ENCODE results near the gene MAP2K4. TPM values are rescaled to one million over a fixed set of nuclear protein-coding genes. Genes with fewer than 3 reads are reported as not detected.

Gene MAP2K4
- total and polyA plus RNA-seq, 2 experiments from 2014 or later: 38.5 to 53.6 TPM

DNA sequence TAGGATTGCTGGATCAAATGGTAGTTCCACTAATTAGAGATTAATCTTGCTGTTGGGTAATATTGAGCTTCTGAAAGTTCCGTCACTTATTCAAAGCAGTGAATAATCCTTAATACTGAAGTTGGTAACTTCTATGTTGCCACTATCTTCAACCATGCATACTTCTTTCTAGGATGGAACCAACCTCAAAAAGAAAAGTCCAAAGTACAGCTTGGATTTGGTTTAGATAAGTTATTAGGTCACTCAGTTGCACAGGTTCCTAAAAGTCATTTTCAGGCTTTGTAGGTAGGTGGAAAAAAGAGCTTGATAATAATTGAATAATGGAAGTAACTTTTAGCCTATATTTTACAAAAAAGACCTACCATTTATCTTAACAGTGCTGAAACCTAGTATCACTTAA lies 78.7 kb downstream of the MAP2K4 start:
- no peaks in the 10 kb centered on the region for H3K27me3 ChIP-seq
- no peak overlapping the region for H3K4me3 ChIP-seq
- WGBS (ENCODE audit: low lambda C conversion rate, missing lambda C conversion rate): 95% methylated on average over 1 of the region's 1 CpG
- no peak overlapping the region for H2AFZ ChIP-seq
- no peaks in the 10 kb centered on the region for H4K20me1 ChIP-seq (ENCODE audit: insufficient read depth, poor library complexity, severe bottlenecking)
- no peak overlapping the region for H3K4me2 ChIP-seq
- no peaks in the 10 kb centered on the region for H3K9me2 ChIP-seq (replicated peaks; ENCODE audit: insufficient read depth)
- TF ChIP-seq EZH2phosphoT487 (IDR thresholded peaks at IDR 0.05; ENCODE audit: low read depth, severe bottlenecking, unreplicated experiment) (no peak), EZH2 (IDR thresholded peaks at IDR 0.05; ENCODE audit: borderline replicate concordance) (no peak)
- TF ChIP-seq, protein P1, sequence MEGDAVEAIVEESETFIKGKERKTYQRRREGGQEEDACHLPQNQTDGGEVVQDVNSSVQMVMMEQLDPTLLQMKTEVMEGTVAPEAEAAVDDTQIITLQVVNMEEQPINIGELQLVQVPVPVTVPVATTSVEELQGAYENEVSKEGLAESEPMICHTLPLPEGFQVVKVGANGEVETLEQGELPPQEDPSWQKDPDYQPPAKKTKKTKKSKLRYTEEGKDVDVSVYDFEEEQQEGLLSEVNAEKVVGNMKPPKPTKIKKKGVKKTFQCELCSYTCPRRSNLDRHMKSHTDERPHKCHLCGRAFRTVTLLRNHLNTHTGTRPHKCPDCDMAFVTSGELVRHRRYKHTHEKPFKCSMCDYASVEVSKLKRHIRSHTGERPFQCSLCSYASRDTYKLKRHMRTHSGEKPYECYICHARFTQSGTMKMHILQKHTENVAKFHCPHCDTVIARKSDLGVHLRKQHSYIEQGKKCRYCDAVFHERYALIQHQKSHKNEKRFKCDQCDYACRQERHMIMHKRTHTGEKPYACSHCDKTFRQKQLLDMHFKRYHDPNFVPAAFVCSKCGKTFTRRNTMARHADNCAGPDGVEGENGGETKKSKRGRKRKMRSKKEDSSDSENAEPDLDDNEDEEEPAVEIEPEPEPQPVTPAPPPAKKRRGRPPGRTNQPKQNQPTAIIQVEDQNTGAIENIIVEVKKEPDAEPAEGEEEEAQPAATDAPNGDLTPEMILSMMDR (IDR thresholded peaks at IDR 0.05; ENCODE audit: poor library complexity): no peak
- peaks cover 6% of the 10 kb centered on the region for H3K36me3 ChIP-seq (replicated peaks; ENCODE audit: insufficient read depth, low read depth)
- no peaks in the 10 kb centered on the region for H3K9me3 ChIP-seq (ENCODE audit: low read depth)
- no peak for DNase-seq (ENCODE audit: low spot score)
- no peaks in the 10 kb centered on the region for H3K4me1 ChIP-seq (ENCODE audit: insufficient read depth)
- H3K27ac ChIP-seq: no peak overlapping the region
- H3K79me2 ChIP-seq: peaks cover 20% of the 10 kb centered on the region

DNA sequence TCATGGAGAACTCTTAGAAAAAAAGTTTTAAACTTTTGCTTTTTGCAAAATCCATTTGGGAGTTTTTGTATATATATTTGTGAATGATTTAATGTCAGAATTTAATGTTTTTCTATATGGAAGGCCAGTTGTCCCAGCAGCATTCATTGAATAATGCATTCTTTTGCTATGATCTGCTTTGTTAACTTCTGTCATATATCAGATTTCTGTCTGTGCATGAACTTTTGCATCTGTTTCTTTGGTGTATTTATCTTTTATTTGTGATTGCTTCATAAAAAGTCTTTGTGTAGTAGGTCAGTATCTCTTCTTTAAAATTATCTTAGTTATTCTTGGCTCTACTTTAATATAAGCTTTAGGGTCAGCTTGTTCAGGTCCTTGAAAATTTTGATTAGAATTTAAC lies 84.2 kb downstream of the MAP2K4 start:
- no peaks in the 10 kb centered on the region for H3K4me1 ChIP-seq (ENCODE audit: insufficient read depth)
- H3K9me3 ChIP-seq (ENCODE audit: low read depth): no peaks in the 10 kb centered on the region
- no peaks in the 10 kb centered on the region for H3K9me2 ChIP-seq (replicated peaks; ENCODE audit: insufficient read depth)
- H4K20me1 ChIP-seq (ENCODE audit: insufficient read depth, poor library complexity, severe bottlenecking): peaks cover 3% of the 10 kb centered on the region
- no peak overlapping the region for H3K4me3 ChIP-seq
- no peak for TF ChIP-seq EZH2phosphoT487 (IDR thresholded peaks at IDR 0.05; ENCODE audit: low read depth, severe bottlenecking, unreplicated experiment)
- no peak for TF ChIP-seq EZH2 (IDR thresholded peaks at IDR 0.05; ENCODE audit: borderline replicate concordance)
- TF ChIP-seq, protein P1 (IDR thresholded peaks at IDR 0.05; ENCODE audit: poor library complexity): no peak
- H3K27me3 ChIP-seq: no peaks in the 10 kb centered on the region
- H3K79me2 ChIP-seq: peaks cover 37% of the 10 kb centered on the region
- H2AFZ ChIP-seq: no peak overlapping the region
- no peak overlapping the region for H3K27ac ChIP-seq
- no peaks in the 10 kb centered on the region for H3K36me3 ChIP-seq (replicated peaks; ENCODE audit: insufficient read depth, low read depth)
- DNase-seq (ENCODE audit: low spot score): no peak
- no peak overlapping the region for H3K4me2 ChIP-seq

GRCh38 chr17:12107905-12108304 lies 87.2 kb downstream of the MAP2K4 start:
- Histone ChIP-seq H3K9me3 (ENCODE audit: low read depth) (no peaks in the 10 kb centered on the region), H3K79me2 (peaks cover 27% of the 10 kb centered on the region), H2AFZ (no peak overlapping the region), H3K9me2 (replicated peaks; ENCODE audit: insufficient read depth) (no peaks in the 10 kb centered on the region), H3K4me2 (no peak overlapping the region), H3K27ac (no peak overlapping the region), H3K36me3 (replicated peaks; ENCODE audit: insufficient read depth, low read depth) (no peaks in the 10 kb centered on the region), H3K4me1 (ENCODE audit: insufficient read depth) (no peaks in the 10 kb centered on the region), H3K4me3 (no peak overlapping the region), H3K27me3 (no peaks in the 10 kb centered on the region), H4K20me1 (ENCODE audit: insufficient read depth, poor library complexity, severe bottlenecking) (peaks cover 3% of the 10 kb centered on the region)
- no peak for DNase-seq (ENCODE audit: low spot score)
- TF ChIP-seq EZH2 (IDR thresholded peaks at IDR 0.05; ENCODE audit: borderline replicate concordance) (no peak), EZH2phosphoT487 (IDR thresholded peaks at IDR 0.05; ENCODE audit: low read depth, severe bottlenecking, unreplicated experiment) (no peak)
- TF ChIP-seq, protein P1 (IDR thresholded peaks at IDR 0.05; ENCODE audit: poor library complexity): no peak
- WGBS (ENCODE audit: low lambda C conversion rate, missing lambda C conversion rate): 74% methylated on average over 1 of the region's 1 CpG

GRCh38 chr17:12110906-12111305 lies 90.2 kb downstream of the MAP2K4 start:
- Histone ChIP-seq H3K4me2 (no peak overlapping the region), H3K4me3 (no peak overlapping the region), H3K27me3 (no peaks in the 10 kb centered on the region), H3K4me1 (ENCODE audit: insufficient read depth) (no peaks in the 10 kb centered on the region), H3K9me3 (ENCODE audit: low read depth) (no peaks in the 10 kb centered on the region), H4K20me1 (ENCODE audit: insufficient read depth, poor library complexity, severe bottlenecking) (peaks cover 3% of the 10 kb centered on the region), H2AFZ (no peak overlapping the region), H3K36me3 (replicated peaks; ENCODE audit: insufficient read depth, low read depth) (no peaks in the 10 kb centered on the region), H3K9me2 (replicated peaks; ENCODE audit: insufficient read depth) (no peaks in the 10 kb centered on the region), H3K79me2 (peaks cover 15% of the 10 kb centered on the region), H3K27ac (no peak overlapping the region)
- TF ChIP-seq, protein P1 (IDR thresholded peaks at IDR 0.05; ENCODE audit: poor library complexity): no peak
- TF ChIP-seq EZH2 (IDR thresholded peaks at IDR 0.05; ENCODE audit: borderline replicate concordance) (no peak), EZH2phosphoT487 (IDR thresholded peaks at IDR 0.05; ENCODE audit: low read depth, severe bottlenecking, unreplicated experiment) (no peak)
- DNase-seq (ENCODE audit: low spot score): no peak
- WGBS (ENCODE audit: low lambda C conversion rate, missing lambda C conversion rate): 96% methylated on average over 2 of the region's 2 CpGs
